Measurements from ENCODE around the gene AK8.
"Not testable (repeated sequence)": the region's sequence is repeated elsewhere in the genome, so short reads cannot be mapped to it uniquely, and the experiment has no call there.

AK8 gene

GRCh38 chr9:132797861-132798659, 80.0 kb downstream of the AK8 start:
- DNase-seq (ENCODE audit: low read depth in 3 of 3), result no peak

- DNase-seq (ENCODE audit: low read depth in 3 of 3), result no peak
Measured at GRCh38 chr9:132795511-132796303, 82.4 kb downstream of the AK8 start.

- DNase-seq (ENCODE audit: low read depth in 3 of 3), result no peak
Measured at GRCh38 chr9:132794730-132795380, 83.2 kb downstream of the AK8 start.

GRCh38 chr9:132793606-132794580, 84.2 kb downstream of the AK8 start:
- DNase-seq (ENCODE audit: low read depth in 3 of 3), result no peak

GRCh38 chr9:132792547-132792946, 85.5 kb downstream of the AK8 start:
- no peak for DNase-seq (ENCODE audit: low read depth in 3 of 3)

- no peak for DNase-seq (ENCODE audit: low read depth in 3 of 3)
Measured at GRCh38 chr9:132791699-132792240, 86.3 kb downstream of the AK8 start.

- no peak for DNase-seq (ENCODE audit: low read depth in 3 of 3)
Measured at GRCh38 chr9:132789719-132790118, 88.4 kb downstream of the AK8 start.

GRCh38 chr9:132788378-132788777, 89.7 kb downstream of the AK8 start:
- DNase-seq (ENCODE audit: low read depth in 3 of 3), result no peak

- DNase-seq (ENCODE audit: low read depth in 3 of 3), result no peak
Measured at GRCh38 chr9:132787748-132788159, 90.3 kb downstream of the AK8 start.

- DNase-seq (ENCODE audit: low read depth in 3 of 3), result no peak
Measured at GRCh38 chr9:132784286-132784830, 93.7 kb downstream of the AK8 start.

GRCh38 chr9:132783006-132783405, 95.1 kb downstream of the AK8 start:
- no peak for DNase-seq (ENCODE audit: low read depth in 3 of 3)

- DNase-seq (ENCODE audit: low read depth in 3 of 3), result no peak
Measured at GRCh38 chr9:132782037-132782436, 96.0 kb downstream of the AK8 start.

- no peak for DNase-seq (ENCODE audit: low read depth in 3 of 3)
Measured at GRCh38 chr9:132780230-132781007, 97.7 kb downstream of the AK8 start.

GRCh38 chr9:132776891-132777290, 101.2 kb downstream of the AK8 start:
- no peak for DNase-seq (ENCODE audit: low read depth in 3 of 3)

GRCh38 chr9:132776268-132776667, 101.8 kb downstream of the AK8 start:
- no peak for DNase-seq (ENCODE audit: low read depth in 3 of 3)

GRCh38 chr9:132775720-132776119, 102.4 kb downstream of the AK8 start:
- DNase-seq (ENCODE audit: low read depth in 3 of 3), result no peak

- no peak for DNase-seq (ENCODE audit: low read depth in 3 of 3)
Measured at GRCh38 chr9:132774886-132775285, 103.2 kb downstream of the AK8 start.

- DNase-seq (ENCODE audit: low read depth in 3 of 3), result no peak
Measured at GRCh38 chr9:132773764-132774339, 104.2 kb downstream of the AK8 start.

- no peak for DNase-seq (ENCODE audit: low read depth in 3 of 3)
Measured at GRCh38 chr9:132773093-132773492, 105.0 kb downstream of the AK8 start.

GRCh38 chr9:132771752-132772151, 106.3 kb downstream of the AK8 start:
- DNase-seq (ENCODE audit: low read depth in 3 of 3), result not testable (repeated sequence)
